ENCODE data around the gene MANBA. TPM values are rescaled to one million over a fixed set of nuclear protein-coding genes. Genes with fewer than 3 reads are reported as not detected.
"Not testable (repeated sequence)": the region's sequence is repeated elsewhere in the genome, so short reads cannot be mapped to it uniquely, and the experiment has no call there.

Gene MANBA
- total RNA-seq, 1 experiment from 2014 or later, result 16.7 TPM

DNA sequence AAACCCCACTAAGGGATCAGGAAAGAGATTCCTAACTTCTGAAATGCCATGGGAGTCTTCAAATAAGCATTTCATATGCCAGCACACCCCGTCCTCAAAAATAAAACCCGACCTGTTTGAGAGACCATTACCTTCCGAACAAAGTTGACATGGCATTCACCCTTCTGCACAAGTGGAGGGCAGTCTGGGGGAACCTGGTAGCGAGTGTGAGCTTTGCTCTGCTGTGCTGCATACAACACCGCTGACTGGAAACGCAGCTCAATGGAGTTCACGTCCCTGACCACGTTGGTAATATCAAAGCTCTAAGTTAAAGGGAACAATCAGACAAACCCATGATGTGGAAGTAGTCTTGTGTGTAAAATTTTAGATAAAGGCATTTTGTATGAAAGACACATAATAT, 38.0 kb downstream of the MANBA start:
- DNase-seq (ENCODE audit: low read depth), result no peak

DNA sequence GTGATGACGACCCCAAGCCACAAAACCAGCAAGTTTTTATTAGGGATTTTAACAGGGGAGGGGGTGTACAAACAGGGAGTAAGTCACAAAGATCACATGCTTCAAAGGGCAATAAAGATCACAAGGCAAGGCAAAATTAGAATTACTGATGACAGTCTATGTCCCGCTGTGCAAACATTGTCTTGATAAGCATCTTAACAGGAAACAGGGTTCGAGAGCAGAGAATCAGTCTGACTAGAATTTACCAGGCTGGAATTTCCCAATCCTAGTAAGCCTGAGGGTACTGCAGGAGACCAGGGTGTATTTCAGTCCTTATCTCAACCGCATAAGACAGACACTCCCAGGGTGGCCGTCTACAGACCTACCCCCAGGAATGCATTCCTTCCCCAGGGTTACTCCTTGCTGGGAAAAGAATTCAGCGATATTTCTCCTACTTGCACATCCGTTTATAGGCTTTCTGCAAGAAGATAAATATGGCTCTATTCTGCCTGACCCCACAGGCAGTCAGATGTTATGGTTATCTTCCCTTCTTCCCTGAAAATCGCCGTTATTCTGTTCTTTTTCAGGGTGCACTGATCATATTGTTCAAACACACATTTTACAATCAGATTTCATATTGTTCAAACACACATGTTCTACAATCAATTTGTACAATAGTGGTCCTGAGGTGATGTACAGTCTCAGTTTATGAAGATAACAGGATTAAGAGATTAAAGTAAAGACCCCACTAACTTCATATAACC, 41.8 kb downstream of the MANBA start:
- DNase-seq (ENCODE audit: low read depth), result peak; percentile 18

DNA sequence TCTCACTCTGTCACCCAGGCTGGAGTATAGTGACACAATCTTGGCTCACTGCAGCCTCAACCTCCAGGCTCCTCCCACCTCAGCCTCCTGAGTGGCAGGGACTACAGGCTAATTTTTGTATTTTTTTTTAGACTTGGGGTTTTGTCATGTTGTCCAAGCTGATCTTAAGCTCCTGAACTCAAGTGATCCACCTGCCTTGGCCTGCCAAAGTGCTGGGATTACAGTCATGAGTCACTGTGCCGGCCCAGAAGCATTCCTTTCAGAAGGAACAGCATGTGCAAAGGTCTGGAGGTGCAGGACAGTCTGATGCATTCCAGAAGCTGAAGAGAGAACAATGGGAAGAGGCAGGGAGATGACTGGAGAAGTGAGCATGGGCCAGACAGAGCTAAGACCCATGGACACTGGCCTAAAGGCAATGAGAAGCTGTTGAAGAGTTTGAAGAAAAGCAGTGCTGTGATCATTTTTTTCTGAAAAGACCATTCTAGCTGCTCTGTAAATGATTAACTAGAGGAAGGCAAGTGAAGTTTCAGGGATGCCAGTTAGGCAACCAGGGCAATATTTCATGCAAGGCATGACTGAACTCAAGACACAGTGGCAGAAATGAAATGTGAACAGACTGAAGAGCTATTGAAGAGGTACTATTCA, 43.2 kb downstream of the MANBA start:
- DNase-seq (ENCODE audit: low read depth), result peak; percentile 15

DNA sequence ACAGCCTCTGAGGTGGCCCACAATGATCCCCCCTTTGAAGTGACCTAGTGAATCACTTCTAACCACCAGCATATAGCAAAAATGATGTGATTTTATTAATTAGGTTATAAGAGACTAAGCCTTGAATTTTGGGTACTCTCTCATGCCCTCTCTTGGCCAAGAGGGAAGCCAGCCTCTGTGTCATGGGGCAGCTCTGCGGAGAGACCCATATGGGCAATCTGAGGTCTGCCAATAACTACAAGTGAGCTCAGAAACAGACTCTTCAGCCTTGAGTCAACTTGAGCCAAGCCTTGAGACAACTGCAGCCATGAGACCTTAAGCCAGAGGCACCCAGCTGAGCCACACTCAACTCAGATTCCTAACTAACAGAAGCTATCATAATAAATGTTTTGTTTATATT, 45.7 kb downstream of the MANBA start:
- no peak for DNase-seq (ENCODE audit: low read depth)

DNA sequence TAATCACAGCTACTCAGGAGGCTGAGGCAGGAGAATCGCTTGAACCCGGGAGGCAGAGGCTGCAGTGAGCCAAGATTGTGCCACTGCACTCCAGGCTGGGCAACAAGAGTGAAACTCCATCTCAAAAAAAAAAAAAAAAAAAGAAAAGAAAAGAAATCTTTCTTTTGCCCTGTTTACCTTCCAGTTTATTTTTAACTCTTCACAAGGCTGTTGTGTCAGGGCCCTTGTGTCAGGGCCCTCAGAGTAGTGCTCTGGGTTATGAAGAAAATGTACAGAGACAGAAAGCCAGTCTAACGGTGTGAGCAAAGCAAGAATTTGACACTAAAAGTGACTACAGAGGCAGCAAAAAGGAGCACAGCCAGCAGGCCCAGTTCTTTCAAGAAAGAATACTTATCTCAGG, 47.0 kb downstream of the MANBA start:
- DNase-seq (ENCODE audit: low read depth), result not testable (repeated sequence)

DNA sequence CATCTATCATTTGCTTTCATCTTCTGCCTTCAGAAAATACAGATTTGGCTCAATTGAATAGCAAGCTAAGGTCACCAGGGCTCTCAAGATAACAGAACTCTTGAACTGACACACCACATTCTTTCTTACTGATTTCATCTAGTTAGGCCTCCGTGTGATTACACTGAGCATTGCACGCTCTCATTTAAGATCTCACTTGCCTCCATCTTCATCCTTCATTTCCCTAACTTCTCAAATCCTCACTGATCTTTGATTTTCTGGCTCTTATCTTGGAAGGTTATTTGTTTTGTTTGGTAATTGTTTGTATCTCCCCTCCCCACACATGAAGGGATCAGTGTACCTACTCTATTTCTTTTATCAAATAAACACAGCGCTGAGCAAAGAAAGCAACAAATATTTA, 47.7 kb downstream of the MANBA start:
- peak; percentile 48 for DNase-seq (ENCODE audit: low read depth)

DNA sequence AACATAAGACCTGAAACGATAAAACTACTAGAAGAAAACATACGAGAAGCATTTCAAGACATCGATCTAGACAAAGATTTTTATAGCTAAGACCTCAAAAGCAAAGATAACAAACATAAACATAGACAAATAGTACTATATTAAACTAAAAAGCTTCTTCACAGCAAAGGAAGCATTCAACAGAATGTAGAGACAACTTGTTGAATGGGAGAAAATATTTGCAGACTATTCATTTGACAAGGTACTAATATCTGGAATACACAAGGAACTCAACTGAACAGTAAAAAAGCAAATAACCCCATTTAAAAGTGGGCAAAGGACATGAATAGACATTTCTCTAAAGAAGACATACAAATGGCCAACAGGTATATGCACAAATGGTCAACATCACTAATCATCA, 49.8 kb downstream of the MANBA start:
- no peak for DNase-seq (ENCODE audit: low read depth)

DNA sequence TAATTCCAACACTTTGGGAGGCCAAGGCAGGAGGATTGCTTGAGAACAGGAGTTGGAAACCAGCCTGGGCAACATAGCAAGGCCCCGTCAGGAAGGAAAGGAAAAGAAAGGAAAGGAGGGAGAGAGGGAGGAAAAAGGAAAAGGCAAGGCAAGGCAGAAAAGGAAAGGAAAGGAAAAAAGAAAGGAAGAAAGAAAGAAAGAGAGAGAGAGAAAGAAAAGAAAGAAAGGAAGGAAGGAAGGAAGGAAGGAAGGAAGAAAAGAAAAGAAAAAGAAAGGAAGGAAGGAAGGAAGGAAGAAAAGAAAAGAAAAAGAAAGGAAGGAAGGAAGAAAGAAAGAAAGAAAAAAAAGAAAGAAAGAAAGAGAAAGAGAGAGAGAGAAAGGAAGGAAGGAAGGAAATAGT, 51.7 kb downstream of the MANBA start:
- not testable (repeated sequence) for DNase-seq (ENCODE audit: low read depth)

GRCh38 chr4:102707150-102707549, 53.6 kb downstream of the MANBA start:
- DNase-seq (ENCODE audit: low read depth), result no peak

DNA sequence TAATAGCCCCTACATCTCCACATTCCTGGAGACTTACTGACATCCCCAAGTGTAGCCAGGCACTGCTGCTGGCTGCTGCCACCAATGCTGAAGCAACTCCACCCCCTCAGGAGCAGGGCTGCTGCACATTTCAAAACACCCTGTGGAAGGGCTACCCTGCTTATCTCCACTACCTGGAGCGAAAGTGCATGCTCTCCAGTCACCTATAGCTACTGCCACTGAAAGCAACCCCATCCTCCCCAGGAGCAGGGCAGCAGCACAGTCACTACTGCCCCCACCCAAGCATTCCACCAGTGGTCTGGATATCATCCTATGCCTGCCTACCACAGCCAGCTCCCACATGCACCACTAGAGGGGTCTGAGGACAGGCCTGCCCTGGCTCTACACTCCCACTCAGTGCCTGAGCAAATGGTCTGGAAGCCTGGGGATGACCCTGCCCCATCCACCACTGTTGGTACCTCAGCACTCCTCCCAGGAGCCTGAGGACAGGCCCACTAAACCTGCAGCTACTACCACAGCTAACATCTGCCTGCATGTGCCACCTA, 55.3 kb downstream of the MANBA start:
- no peak for DNase-seq (ENCODE audit: low read depth)

GRCh38 chr4:102696758-102697157, 64.0 kb downstream of the MANBA start:
- DNase-seq (ENCODE audit: low read depth), result no peak

- peak; percentile 16 for DNase-seq (ENCODE audit: low read depth)
Measured at GRCh38 chr4:102694791-102695190, 66.0 kb downstream of the MANBA start.

DNA sequence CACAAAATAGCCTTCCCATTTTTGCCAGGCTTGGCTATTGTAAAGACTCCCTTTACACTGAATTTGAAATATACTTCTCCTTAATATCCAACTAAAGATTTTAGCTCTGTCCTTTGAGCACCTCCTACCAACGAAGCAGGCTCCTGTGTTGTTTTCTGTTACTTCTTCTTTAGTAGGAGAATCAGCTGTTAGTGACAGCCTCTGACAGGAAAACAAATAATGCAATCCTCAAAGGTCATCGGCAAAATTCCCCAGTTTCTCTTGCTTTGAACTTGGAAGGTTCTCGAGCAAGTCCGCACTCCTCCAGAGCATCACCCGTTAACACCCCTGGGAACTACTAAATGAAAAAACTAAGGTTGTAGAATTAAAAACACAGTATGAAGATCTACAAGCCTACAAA, 66.9 kb downstream of the MANBA start:
- DNase-seq (ENCODE audit: low read depth), result no peak

DNA sequence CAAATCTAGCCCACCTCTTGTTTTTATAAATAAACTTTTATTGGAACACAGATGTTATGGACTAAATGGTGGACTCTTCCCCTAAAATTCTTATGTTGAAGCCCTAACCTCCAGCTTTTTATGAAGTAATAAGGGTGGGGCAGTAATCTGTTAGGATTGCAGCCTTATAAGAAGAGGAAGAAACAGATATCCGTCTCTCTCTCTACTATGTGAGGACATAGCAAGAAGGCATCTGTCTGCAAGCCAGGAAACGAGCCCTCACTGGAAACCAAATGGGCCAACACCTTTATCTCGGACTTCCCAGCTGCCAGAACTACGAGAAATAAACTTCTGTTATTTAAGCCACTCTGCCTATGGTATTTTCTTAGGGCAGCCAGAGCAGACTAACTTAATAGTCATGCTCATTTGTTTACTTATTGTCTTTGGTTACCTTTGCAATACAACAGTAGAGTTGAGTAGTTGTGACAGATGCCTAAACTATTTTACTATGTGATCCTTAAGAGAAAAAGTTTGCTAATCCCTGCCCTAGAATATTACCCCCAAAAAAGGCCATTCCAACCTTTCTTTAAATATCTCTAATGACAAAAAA, 67.4 kb downstream of the MANBA start:
- peak; percentile 37 for DNase-seq (ENCODE audit: low read depth)

GRCh38 chr4:102692474-102692873, 68.3 kb downstream of the MANBA start:
- no peak for DNase-seq (ENCODE audit: low read depth)

DNA sequence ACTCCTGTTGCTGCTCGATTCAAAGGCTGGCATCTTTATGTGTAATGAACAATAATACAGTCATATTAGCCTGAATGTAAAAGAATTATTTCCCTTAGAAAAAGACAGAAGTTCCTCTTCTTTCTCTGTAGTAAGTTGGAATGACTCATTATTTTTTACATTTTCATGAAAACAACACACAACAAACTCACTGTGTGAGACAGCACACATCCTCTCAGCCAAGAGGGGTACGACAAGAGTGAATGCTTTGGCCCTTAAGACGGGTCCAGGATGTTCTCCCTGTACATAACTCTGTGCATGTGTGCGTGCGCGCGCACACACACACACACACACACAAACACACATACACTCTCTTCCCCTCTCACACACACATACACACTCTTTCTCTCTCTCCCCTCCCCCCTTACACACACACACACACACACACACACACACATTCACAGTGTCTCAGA, 72.8 kb downstream of the MANBA start:
- DNase-seq (ENCODE audit: low read depth), result no peak

DNA sequence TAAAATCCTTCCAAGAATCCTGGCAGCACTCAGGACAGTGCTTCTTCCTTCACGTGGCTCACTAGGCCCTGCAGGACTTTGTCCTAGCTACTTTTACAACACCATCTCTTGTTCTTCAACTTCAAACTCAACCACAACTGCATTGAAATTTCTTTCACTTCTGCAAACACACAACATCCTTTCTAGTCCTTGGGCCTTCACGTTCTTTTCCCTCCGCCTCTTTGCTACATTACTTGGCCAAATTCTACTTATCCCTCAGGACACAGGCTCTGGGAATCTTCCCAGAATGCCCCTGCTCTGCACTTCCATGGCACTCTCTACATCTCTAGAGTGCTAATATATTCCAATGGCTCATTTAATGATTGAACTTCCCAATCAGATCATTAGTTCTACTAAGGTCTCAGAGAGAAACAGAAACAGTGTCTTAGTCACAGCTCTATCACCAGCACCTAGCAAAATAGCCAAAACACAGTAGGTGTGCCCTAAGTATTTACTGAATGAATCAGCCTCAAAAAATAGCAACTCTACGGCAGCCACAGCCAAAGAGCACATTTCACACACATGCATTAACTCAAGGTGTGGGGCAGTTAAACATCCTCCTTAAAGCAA, 73.3 kb downstream of the MANBA start:
- peak; percentile 59 for DNase-seq (ENCODE audit: low read depth)

GRCh38 chr4:102685768-102686167, 75.0 kb downstream of the MANBA start:
- no peak for DNase-seq (ENCODE audit: low read depth)

GRCh38 chr4:102684610-102685052, 76.1 kb downstream of the MANBA start:
- DNase-seq (ENCODE audit: low read depth), result peak; percentile 30

DNA sequence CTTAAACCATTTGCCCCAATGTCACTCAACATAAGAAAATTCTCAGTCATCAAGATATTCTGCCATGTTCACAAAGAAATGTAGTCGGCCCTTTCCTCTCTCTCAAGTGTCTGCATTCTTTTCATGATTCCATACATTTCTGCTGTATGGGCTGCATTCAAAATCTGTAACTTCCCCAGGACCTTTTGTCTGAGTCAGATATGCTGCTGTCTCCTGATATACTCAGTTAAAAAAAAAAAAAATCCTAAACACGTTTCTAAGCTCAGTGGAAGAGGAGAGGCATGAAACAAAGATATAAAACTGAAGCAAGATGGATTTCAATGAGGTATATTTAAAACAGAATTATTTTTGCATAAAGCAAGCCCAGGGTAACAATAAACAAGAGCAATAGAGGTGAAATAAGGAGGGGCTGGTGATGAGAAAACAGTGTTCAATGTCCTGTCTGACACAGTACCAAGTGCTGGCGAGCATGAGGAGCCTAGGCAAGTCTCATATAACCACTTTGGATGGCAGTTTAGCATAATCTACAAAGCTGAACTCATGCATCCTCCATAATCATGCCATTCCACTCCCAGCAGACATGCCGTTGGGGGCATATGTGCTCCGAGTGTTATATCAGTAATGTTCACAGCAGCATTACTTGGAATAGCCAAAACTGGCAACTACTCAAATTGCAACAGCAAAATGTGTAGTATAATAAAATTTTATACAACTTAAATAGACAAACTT, 76.7 kb downstream of the MANBA start:
- no peak for DNase-seq (ENCODE audit: low read depth)

- DNase-seq (ENCODE audit: low read depth), result no peak
Measured at GRCh38 chr4:102678695-102679335, 82.0 kb downstream of the MANBA start.
